PC-9 (cell line): ENCODE measurements around the gene PRTG. TPM values are rescaled to one million over a fixed set of nuclear protein-coding genes. Genes with fewer than 3 reads are reported as not detected.

ENCODE experiments used
- BruUV-seq: library from RNA; stranded (reverse); fragments of 400-500 nt; replicated peaks from 2 replicates; lab custom pipeline; 2021; lab: Mats Ljungman, UMichigan
- CTCF ChIA-PET: fragments of 300-600 bp; sonication (Branson Sonifier 250); formaldehyde crosslinking; loops from one replicate; lab custom pipeline; 2022; ENCODE audit warnings: antibody characterized with exemption; lab: Charles Lee
- POLR2A ChIA-PET: fragments of 300-600 bp; sonication (Branson Sonifier 250); formaldehyde crosslinking; loops from one replicate; lab custom pipeline; 2022; ENCODE audit warnings: antibody characterized with exemption; ENCODE audit not compliant: unreplicated experiment; lab: Charles Lee
- DNase-seq, 2 experiments: peaks; one replicate each; pipeline versions ENCODE4 v3.0.0 to v3.0.0-alpha.2; 2015 to 2022; ENCODE audit warnings: mixed read lengths in 1 of 2
- H2AFZ ChIP-seq: fragments of 200-600 bp; sonication (generic); 2 replicates; pipeline ENCODE4 v1.8.1; 2017; ENCODE audit warnings: antibody characterized with exemption
- H3F3A ChIP-seq: fragments of 200-600 bp; sonication (generic); 2 replicates; pipeline ENCODE4 v1.8.1; 2017; ENCODE audit warnings: antibody characterized with exemption, mild to moderate bottlenecking, low read depth; ENCODE audit not compliant: insufficient read depth
- H3K27ac ChIP-seq: fragments of 200-600 bp; sonication (generic); 2 replicates; pipeline ENCODE4 v1.6.1; 2016; ENCODE audit warnings: mixed run types
- H3K27me3 ChIP-seq: fragments of 200-600 bp; sonication (generic); 2 replicates; pipeline ENCODE4 v1.6.1; 2016; ENCODE audit warnings: low read depth, mixed run types; ENCODE audit not compliant: insufficient read depth
- H3K36me3 ChIP-seq: fragments of 200-600 bp; sonication (generic); 2 replicates; pipeline ENCODE4 v1.6.1; 2016; ENCODE audit warnings: low read depth, mixed run types
- H3K4me1 ChIP-seq: fragments of 200-600 bp; sonication (generic); replicated peaks from 2 replicates; pipeline ENCODE4 v1.6.1; 2016; ENCODE audit warnings: mixed run types; ENCODE audit not compliant: insufficient read depth
- H3K4me2 ChIP-seq: fragments of 200-600 bp; sonication (generic); 2 replicates; pipeline ENCODE4 v1.6.1; 2017; ENCODE audit warnings: mixed run types
- H3K4me3 ChIP-seq: fragments of 200-600 bp; sonication (generic); 2 replicates; pipeline ENCODE4 v1.6.1; 2016; ENCODE audit warnings: mixed run types
- H3K79me2 ChIP-seq: fragments of 200-600 bp; sonication (generic); 2 replicates; pipeline ENCODE4 v1.6.1; 2017; ENCODE audit warnings: low read depth, mixed run types
- H3K9me2 ChIP-seq: fragments of 200-600 bp; sonication (generic); 2 replicates; pipeline ENCODE4 v1.8.1; 2017; ENCODE audit warnings: mild to moderate bottlenecking; ENCODE audit not compliant: insufficient read depth
- H3K9me3 ChIP-seq: fragments of 200-600 bp; sonication (generic); 2 replicates; pipeline ENCODE4 v1.8.1; 2016; ENCODE audit warnings: low read depth; ENCODE audit not compliant: insufficient read depth
- H4K20me1 ChIP-seq: fragments of 200-600 bp; sonication (generic); 2 replicates; pipeline ENCODE4 v1.8.1; 2017; ENCODE audit not compliant: insufficient read depth
- EZH2 ChIP-seq: fragments of 200-600 bp; sonication (generic); IDR thresholded peaks from 2 replicates; pipeline ENCODE4 v1.8.0; 2017; ENCODE audit warnings: antibody characterized with exemption, low read depth
- intact Hi-C: fragments of 100-400 bp; cut with micrococcal nuclease; formaldehyde crosslinking; loops from one replicate; pipeline ENCODE4 v1.10.0; 2022; ENCODE audit not compliant: unreplicated experiment
- total RNA-seq: library from RNA; stranded (reverse); gene quantifications from 2 replicates; pipeline ENCODE4 v1.2.3, GENCODE V29; 2021
- TF ChIP-seq, protein P1 (sequence below): fragments of 200-600 bp; sonication (generic); conservative IDR thresholded peaks from 2 replicates; pipeline ENCODE4 v1.6.1; 2017; ENCODE audit warnings: mixed run types, antibody characterized with exemption, mild to moderate bottlenecking, moderate library complexity

The PRTG gene
- total RNA-seq, 1 experiment from 2014 or later, result 11.4 TPM

DNA sequence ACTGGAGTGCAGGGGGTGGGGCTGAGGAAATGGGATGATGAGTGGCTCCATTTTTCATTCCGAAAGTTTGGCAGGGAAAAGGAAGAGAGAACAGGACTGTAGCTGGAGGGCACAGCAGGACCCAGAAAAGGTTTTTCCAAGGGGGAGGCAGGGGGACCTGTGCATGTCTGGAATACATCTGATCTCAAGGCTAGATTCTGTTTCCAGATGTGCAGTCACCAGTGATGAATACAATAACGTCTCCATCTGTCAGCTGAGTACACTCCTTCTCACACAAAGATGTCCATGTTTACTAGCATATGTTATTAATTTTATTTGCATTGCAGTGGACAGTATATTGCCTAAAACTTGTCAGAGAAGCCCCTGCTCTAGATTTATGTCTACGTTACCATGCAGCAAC is 39.9 kb upstream of the PRTG start:
- ChIA-PET POLR2A (no interaction called here), CTCF (interaction anchor here (0.6 kb wide), 1 partner anchor 270 kb away, joined by 3 read pairs; no protein-coding TSS in a partner anchor)
- Histone ChIP-seq H3K79me2 (no peaks in the 10 kb centered on the region), H3K27ac (no peak overlapping the region), H3K36me3 (no peaks in the 10 kb centered on the region), H3K4me1 (no peaks in the 10 kb centered on the region), H3K4me2 (no peak overlapping the region), H2AFZ (no peak overlapping the region), H3K4me3 (no peak overlapping the region), H3F3A (no peaks in the 10 kb centered on the region), H3K9me3 (no peaks in the 10 kb centered on the region), H3K9me2 (no peaks in the 10 kb centered on the region), H3K27me3 (no peaks in the 10 kb centered on the region), H4K20me1 (no peaks in the 10 kb centered on the region)
- TF ChIP-seq EZH2, result no peak
- TF ChIP-seq, protein P1, sequence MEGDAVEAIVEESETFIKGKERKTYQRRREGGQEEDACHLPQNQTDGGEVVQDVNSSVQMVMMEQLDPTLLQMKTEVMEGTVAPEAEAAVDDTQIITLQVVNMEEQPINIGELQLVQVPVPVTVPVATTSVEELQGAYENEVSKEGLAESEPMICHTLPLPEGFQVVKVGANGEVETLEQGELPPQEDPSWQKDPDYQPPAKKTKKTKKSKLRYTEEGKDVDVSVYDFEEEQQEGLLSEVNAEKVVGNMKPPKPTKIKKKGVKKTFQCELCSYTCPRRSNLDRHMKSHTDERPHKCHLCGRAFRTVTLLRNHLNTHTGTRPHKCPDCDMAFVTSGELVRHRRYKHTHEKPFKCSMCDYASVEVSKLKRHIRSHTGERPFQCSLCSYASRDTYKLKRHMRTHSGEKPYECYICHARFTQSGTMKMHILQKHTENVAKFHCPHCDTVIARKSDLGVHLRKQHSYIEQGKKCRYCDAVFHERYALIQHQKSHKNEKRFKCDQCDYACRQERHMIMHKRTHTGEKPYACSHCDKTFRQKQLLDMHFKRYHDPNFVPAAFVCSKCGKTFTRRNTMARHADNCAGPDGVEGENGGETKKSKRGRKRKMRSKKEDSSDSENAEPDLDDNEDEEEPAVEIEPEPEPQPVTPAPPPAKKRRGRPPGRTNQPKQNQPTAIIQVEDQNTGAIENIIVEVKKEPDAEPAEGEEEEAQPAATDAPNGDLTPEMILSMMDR, result no peak
- no peak for DNase-seq
- intact Hi-C loops, result no loop called here
- BruUV-seq, result no TSS peak

- H3K27me3 ChIP-seq, result no peaks in the 10 kb centered on the region
- H4K20me1 ChIP-seq, result no peaks in the 10 kb centered on the region
- CTCF ChIA-PET, result no interaction called here
- no peaks in the 10 kb centered on the region for H3K9me3 ChIP-seq
- no peaks in the 10 kb centered on the region for H3K36me3 ChIP-seq
- no peak overlapping the region for H3K27ac ChIP-seq
- peaks cover 8% of the 10 kb centered on the region for H3K4me1 ChIP-seq
- no peaks in the 10 kb centered on the region for H3K79me2 ChIP-seq
- no peak overlapping the region for H3K4me2 ChIP-seq
- H3K4me3 ChIP-seq, result no peak overlapping the region
- TF ChIP-seq, protein P1, result no peak
- TF ChIP-seq EZH2, result no peak
- intact Hi-C loops, result no loop called here
- H3F3A ChIP-seq, result peaks cover 12% of the 10 kb centered on the region
- DNase-seq, result no peak
- no peak overlapping the region for H2AFZ ChIP-seq
- BruUV-seq, result no TSS peak
- H3K9me2 ChIP-seq, result no peaks in the 10 kb centered on the region
- POLR2A ChIA-PET, result no interaction called here
Measured at GRCh38 chr15:55780292-55780691, 37.3 kb upstream of the PRTG start.

GRCh38 chr15:55778932-55779331 is 36.0 kb upstream of the PRTG start:
- H3K9me2 ChIP-seq, result no peaks in the 10 kb centered on the region
- no peak overlapping the region for H2AFZ ChIP-seq
- peaks cover 15% of the 10 kb centered on the region for H3K4me1 ChIP-seq
- no peaks in the 10 kb centered on the region for H3K79me2 ChIP-seq
- ChIA-PET POLR2A (no interaction called here), CTCF (no interaction called here)
- no peak overlapping the region for H3K4me3 ChIP-seq
- H4K20me1 ChIP-seq, result no peaks in the 10 kb centered on the region
- no TSS peak for BruUV-seq
- H3K36me3 ChIP-seq, result no peaks in the 10 kb centered on the region
- intact Hi-C loops, result no loop called here
- H3K27ac ChIP-seq, result no peak overlapping the region
- DNase-seq, result no peak
- H3K27me3 ChIP-seq, result no peaks in the 10 kb centered on the region
- H3K9me3 ChIP-seq, result no peaks in the 10 kb centered on the region
- TF ChIP-seq EZH2, result no peak
- TF ChIP-seq, protein P1, result no peak
- no peak overlapping the region for H3K4me2 ChIP-seq
- peaks cover 20% of the 10 kb centered on the region for H3F3A ChIP-seq
